Measurements from ENCODE around the gene RABAC1.
A peak's percentile ranks its signal among the peaks of the same experiment; 100 is the strongest.

The RABAC1 gene

DNA sequence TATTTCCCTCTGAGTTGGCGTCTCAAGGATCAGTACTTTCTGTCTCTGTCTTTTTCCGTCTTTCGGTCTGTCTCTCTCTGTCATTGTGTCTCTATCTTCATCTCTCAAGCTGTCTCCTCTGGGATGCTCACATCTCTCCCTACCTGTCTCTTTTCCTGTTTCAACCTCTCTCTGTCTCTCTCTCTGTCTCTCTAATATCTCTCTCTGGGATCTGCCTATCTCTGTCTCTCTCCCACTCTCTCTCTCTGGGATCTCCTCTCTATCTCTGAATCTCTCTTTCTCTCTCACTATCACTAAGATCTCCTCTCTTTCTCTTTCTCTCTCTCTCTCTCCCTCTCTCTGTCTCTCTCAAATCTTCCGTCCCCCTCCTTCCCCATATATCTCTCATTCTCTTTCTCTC is 30.9 kb upstream of the RABAC1 start:
- Histone ChIP-seq H3K9ac (peak overlapping the region; percentile 32; the same call in 1 of the 2 replicates), H3K4me2 (no peak overlapping the region), H3K9me3 (no peaks in the 10 kb centered on the region), H3K4me1 (peaks cover 15% of the 10 kb centered on the region), H3K27ac (no peak overlapping the region), H4K20me1 (peaks cover 60% of the 10 kb centered on the region), H3K4me3 (no peak overlapping the region), H3K27me3 (no peaks in the 10 kb centered on the region), H3K36me3 (peaks cover 51% of the 10 kb centered on the region)
- no peak for TF ChIP-seq Cebpa-rat (IDR thresholded peaks at IDR 0.05)

DNA sequence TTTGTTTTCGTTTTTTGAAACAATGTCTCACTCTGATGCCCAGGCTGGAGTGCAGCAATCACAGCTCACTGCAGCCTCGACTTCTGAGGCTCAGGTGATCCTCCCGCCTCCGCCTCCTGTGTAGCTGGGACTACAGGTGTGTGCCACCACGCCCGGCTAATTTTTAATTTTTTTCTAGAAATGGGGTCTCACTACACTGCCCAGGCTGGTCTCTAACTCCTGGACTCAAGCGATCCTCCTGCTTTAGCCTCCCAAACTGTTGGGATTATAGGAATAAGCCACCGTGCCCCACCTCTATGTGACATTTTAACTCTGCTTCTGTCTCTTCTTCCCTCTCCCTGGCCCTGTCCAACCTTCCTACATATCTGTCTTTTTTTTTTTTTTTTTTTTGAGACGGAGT is 29.8 kb upstream of the RABAC1 start:
- Histone ChIP-seq H3K4me2 (no peak overlapping the region), H3K4me1 (peaks cover 9% of the 10 kb centered on the region), H3K27ac (no peak overlapping the region), H3K9ac (no peak overlapping the region), H4K20me1 (peaks cover 62% of the 10 kb centered on the region), H3K9me3 (no peaks in the 10 kb centered on the region), H3K36me3 (peaks cover 61% of the 10 kb centered on the region), H3K4me3 (no peak overlapping the region), H3K27me3 (no peaks in the 10 kb centered on the region)
- no peak for TF ChIP-seq Cebpa-rat (IDR thresholded peaks at IDR 0.05)

GRCh38 chr19:41987141-41987860 is 28.2 kb upstream of the RABAC1 start:
- no peak for TF ChIP-seq Cebpa-rat (IDR thresholded peaks at IDR 0.05)
- H4K20me1 ChIP-seq: peaks cover 58% of the 10 kb centered on the region
- H3K9ac ChIP-seq: no peak overlapping the region
- H3K4me2 ChIP-seq: no peak overlapping the region
- no peaks in the 10 kb centered on the region for H3K27me3 ChIP-seq
- H3K4me1 ChIP-seq: peaks cover 5% of the 10 kb centered on the region
- H3K36me3 ChIP-seq: peaks cover 75% of the 10 kb centered on the region
- H3K9me3 ChIP-seq: no peaks in the 10 kb centered on the region
- H3K27ac ChIP-seq: no peak overlapping the region
- H3K4me3 ChIP-seq: no peak overlapping the region

DNA sequence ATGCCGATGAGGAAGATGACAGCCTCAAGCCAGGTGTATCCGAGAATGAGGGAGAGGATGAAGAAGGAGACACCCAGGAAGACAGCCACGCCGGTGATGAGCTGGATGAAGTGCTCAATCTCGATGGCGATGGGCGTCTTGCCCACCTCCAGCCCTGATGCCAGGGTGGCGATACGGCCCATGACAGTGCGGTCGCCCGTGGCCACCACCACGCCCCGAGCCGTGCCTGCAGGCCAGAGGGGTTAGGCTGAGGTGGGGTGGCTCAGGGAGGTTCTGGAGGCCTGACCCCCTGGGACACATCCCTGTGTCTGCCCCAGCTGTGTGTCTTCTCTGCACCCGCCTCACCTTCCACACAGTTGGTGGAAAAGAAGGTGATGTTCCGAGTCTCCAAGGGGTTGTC is 25.8 kb upstream of the RABAC1 start:
- Histone ChIP-seq H3K27ac (no peak overlapping the region), H3K36me3 (peaks cover 96% of the 10 kb centered on the region), H3K4me3 (no peak overlapping the region), H4K20me1 (peaks cover 39% of the 10 kb centered on the region), H3K4me2 (no peak overlapping the region), H3K4me1 (no peaks in the 10 kb centered on the region), H3K27me3 (no peaks in the 10 kb centered on the region), H3K9me3 (no peaks in the 10 kb centered on the region), H3K9ac (no peak overlapping the region)
- TF ChIP-seq Cebpa-rat (IDR thresholded peaks at IDR 0.05): no peak

GRCh38 chr19:41981724-41982123 is 22.6 kb upstream of the RABAC1 start:
- no peaks in the 10 kb centered on the region for H3K9me3 ChIP-seq
- no peak overlapping the region for H3K4me2 ChIP-seq
- H3K27me3 ChIP-seq: no peaks in the 10 kb centered on the region
- no peak overlapping the region for H3K4me3 ChIP-seq
- H3K27ac ChIP-seq: no peak overlapping the region
- H3K4me1 ChIP-seq: no peaks in the 10 kb centered on the region
- H3K36me3 ChIP-seq: peaks cover 96% of the 10 kb centered on the region
- H4K20me1 ChIP-seq: peaks cover 14% of the 10 kb centered on the region; the same call in 1 of the 2 replicates
- no peak overlapping the region for H3K9ac ChIP-seq
- no peak for TF ChIP-seq Cebpa-rat (IDR thresholded peaks at IDR 0.05)

DNA sequence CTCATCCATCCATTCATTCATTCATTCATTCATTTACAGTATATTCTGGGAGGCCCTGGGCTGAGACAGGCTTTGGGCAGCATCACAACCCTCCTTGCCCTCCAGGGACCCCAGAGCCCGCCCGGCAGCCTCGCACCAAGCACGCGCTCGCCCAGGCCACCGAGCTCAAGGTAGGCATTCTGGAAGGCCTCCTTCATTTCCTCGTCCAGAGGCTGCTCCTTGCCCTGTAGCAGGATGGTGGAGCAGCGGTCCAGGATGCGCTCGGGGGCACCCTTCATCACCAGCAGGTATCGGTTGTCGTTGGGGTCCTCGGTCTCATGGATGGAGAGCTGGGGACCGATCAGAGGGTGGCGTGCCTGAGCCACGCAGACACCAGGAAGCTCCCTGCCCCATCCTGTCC is 19.3 kb upstream of the RABAC1 start:
- no peak overlapping the region for H3K27ac ChIP-seq

DNA sequence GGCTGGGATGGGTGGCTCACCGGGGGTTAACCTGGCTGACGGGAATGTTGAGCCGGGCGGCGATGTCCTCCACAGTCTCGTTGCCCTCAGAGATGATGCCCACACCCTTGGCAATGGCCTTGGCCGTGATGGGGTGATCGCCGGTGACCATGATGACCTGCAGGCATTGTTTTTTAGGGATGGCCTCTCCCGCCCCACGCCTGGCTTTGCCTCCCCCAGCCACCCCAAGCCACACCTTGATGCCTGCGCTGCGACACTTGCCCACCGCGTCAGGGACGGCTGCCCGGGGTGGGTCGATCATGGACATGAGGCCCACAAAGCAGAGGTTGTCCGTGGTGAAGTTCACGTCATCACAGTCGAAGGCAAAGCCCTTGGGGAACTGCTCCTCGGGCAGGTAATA is 18.8 kb upstream of the RABAC1 start:
- Histone ChIP-seq H3K4me1 (0 out of 2 replicates have a peak, but pooled peaks cover 7% of the 10 kb centered on the region), H3K4me2 (no peak overlapping the region), H3K9me3 (no peaks in the 10 kb centered on the region), H3K36me3 (peaks cover 98% of the 10 kb centered on the region), H3K27ac (no peak overlapping the region), H4K20me1 (peaks cover 31% of the 10 kb centered on the region), H3K27me3 (no peaks in the 10 kb centered on the region), H3K4me3 (no peak overlapping the region), H3K9ac (no peak overlapping the region)
- TF ChIP-seq Cebpa-rat (IDR thresholded peaks at IDR 0.05): no peak

More for the DNA sequence above, 19.3 kb upstream of the RABAC1 start:
- no peak for TF ChIP-seq Cebpa-rat (IDR thresholded peaks at IDR 0.05)
- H3K4me1 ChIP-seq: 0 out of 2 replicates have a peak, but pooled peaks cover 4% of the 10 kb centered on the region
- H3K9me3 ChIP-seq: no peaks in the 10 kb centered on the region
- H3K36me3 ChIP-seq: peaks cover 96% of the 10 kb centered on the region
- H3K4me2 ChIP-seq: no peak overlapping the region
- H3K9ac ChIP-seq: no peak overlapping the region
- H4K20me1 ChIP-seq: peaks cover 26% of the 10 kb centered on the region
- H3K4me3 ChIP-seq: no peak overlapping the region
- H3K27me3 ChIP-seq: no peaks in the 10 kb centered on the region

GRCh38 chr19:41974652-41975051 is 15.5 kb upstream of the RABAC1 start:
- no peak overlapping the region for H3K4me2 ChIP-seq
- H3K4me3 ChIP-seq: no peak overlapping the region
- peaks cover 31% of the 10 kb centered on the region for H4K20me1 ChIP-seq
- no peaks in the 10 kb centered on the region for H3K9me3 ChIP-seq
- TF ChIP-seq Cebpa-rat (IDR thresholded peaks at IDR 0.05): no peak
- no peak overlapping the region for H3K9ac ChIP-seq
- H3K27me3 ChIP-seq: no peaks in the 10 kb centered on the region
- H3K27ac ChIP-seq: no peak overlapping the region
- 0 out of 2 replicates have a peak, but pooled peaks cover 7% of the 10 kb centered on the region for H3K4me1 ChIP-seq
- H3K36me3 ChIP-seq: peaks cover 96% of the 10 kb centered on the region

GRCh38 chr19:41971363-41971762 is 12.2 kb upstream of the RABAC1 start:
- Histone ChIP-seq H3K27me3 (no peaks in the 10 kb centered on the region), H3K9me3 (no peaks in the 10 kb centered on the region), H3K4me3 (no peak overlapping the region), H3K4me1 (0 out of 2 replicates have a peak, but pooled peaks cover 7% of the 10 kb centered on the region), H3K9ac (no peak overlapping the region), H4K20me1 (peaks cover 24% of the 10 kb centered on the region), H3K36me3 (peaks cover 95% of the 10 kb centered on the region), H3K27ac (no peak overlapping the region), H3K4me2 (no peak overlapping the region)
- no peak for TF ChIP-seq Cebpa-rat (IDR thresholded peaks at IDR 0.05)

- H3K4me2 ChIP-seq: no peak overlapping the region
- no peaks in the 10 kb centered on the region for H3K27me3 ChIP-seq
Observed at GRCh38 chr19:41969772-41970458, 10.8 kb upstream of the RABAC1 start.

More at GRCh38 chr19:41969772-41970458, 10.8 kb upstream of the RABAC1 start:
- Histone ChIP-seq H3K4me1 (0 out of 2 replicates have a peak, but pooled peaks cover 4% of the 10 kb centered on the region), H4K20me1 (peaks cover 19% of the 10 kb centered on the region), H3K4me3 (no peak overlapping the region), H3K36me3 (peaks cover 96% of the 10 kb centered on the region), H3K9ac (no peak overlapping the region), H3K9me3 (no peaks in the 10 kb centered on the region), H3K27ac (no peak overlapping the region)
- no peak for TF ChIP-seq Cebpa-rat (IDR thresholded peaks at IDR 0.05)

All from BLaER1 (cell line).